Measurements from ENCODE around the gene SNRPA.

SNRPA gene

DNA sequence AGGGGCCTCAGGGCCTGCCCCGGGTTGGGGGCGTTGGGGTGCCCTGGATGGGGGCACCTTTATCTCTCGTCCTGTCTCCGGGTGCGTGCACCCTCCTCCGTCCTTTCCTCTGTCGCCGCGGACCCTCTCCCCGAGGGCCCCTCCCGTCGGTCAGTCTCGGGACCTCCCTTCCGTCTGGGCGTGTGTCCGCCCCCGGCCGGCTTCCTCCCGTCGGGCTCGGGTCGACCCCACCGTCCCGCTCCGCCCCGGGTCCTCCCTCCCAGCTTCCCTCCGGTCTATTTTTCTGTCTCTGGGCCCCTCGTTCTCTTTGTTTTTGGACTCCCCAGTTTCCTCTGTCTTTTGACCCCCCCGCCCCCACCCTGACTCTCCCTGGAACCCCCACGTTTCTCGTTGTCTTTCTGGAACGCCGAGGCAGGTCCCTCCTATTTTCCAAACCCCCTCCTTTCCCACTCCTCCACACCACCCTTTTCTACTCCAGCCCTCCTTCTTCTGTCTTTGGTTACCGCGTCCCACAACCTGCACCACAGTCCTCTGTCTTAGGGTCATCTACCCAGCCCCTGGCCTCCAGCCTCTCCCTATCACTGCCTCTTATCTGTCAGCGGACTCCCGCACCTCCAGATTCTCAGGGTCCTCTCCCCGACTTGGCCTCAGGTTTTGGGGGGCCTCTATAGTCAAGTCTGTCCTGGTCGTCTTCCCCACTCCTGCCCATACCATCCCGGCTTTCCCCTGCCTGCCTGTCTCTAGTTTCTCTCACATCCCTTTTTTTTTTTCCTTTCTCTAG lies 48.7 kb downstream of the SNRPA start:
- no peak for FAIRE-seq
- peak; percentile 24 for DNase-seq (ENCODE audit: insufficient read length, low spot score)

DNA sequence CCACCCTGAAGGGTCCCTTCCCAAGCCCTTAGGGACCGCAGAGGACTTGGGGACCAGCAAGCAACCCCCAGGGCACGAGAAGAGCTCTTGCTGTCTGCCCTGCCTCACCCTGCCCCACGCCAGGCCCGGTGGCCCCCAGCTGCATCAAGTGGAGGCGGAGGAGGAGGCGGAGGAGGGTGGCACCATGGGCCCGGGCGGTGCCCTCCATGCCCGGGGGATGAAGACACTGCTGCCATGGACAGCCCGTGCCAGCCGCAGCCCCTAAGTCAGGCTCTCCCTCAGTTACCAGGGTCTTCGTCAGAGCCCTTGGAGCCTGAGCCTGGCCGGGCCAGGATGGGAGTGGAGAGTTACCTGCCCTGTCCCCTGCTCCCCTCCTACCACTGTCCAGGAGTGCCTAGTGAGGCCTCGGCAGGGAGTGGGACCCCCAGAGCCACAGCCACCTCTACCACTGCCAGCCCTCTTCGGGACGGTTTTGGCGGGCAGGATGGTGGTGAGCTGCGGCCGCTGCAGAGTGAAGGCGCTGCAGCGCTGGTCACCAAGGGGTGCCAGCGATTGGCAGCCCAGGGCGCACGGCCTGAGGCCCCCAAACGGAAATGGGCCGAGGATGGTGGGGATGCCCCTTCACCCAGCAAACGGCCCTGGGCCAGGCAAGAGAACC lies 49.5 kb downstream of the SNRPA start:
- FAIRE-seq (no peak), DNase-seq (ENCODE audit: insufficient read length, low spot score) (no peak)

DNA sequence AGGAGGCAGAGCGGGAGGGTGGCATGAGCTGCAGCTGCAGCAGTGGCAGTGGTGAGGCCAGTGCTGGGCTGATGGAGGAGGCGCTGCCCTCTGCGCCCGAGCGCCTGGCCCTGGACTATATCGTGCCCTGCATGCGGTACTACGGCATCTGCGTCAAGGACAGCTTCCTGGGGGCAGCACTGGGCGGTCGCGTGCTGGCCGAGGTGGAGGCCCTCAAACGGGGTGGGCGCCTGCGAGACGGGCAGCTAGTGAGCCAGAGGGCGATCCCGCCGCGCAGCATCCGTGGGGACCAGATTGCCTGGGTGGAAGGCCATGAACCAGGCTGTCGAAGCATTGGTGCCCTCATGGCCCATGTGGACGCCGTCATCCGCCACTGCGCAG lies 50.0 kb downstream of the SNRPA start:
- no peak for FAIRE-seq
- no peak for DNase-seq (ENCODE audit: insufficient read length, low spot score)

DNA sequence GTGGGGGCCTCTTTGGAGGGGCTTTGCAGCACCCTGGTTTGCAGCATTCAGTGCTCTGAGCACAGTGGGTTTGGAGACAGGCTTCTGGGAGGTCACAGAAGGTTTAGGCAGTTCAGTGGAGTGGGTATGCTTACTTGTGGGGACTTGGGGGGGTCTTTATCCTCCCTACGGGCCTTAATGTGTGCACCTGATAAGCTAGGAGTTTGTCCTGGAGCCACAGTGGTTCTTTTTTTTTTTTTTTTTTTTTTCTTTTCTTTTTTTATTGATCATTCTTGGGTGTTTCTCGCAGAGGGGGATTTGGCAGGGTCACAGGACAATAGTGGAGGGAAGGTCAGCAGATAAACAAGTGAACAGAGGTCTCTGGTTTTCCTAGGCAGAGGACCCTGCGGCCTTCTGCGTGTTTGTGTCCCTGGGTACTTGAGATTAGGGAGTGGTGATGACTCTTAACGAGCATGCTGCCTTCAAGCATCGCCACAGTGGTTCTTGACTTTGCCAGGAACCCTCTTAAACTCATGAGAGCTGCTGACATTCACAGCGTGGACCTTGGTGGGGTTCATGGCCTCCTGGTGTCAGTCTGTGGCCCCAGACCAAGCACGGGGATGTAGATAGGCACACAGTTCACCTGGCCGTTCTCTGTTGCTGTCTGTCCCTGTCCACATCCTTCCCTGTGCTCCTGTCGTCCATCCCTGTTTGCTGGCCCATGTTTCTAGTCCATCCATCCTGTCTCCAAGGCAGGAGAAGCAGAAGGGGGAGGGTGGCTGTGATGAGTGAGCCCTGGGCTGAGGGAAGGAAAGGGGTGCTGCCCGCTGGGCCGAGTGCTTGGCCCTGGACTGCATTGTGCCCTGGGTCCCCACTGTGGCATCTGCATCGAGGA lies 50.7 kb downstream of the SNRPA start:
- DNase-seq (ENCODE audit: insufficient read length, low spot score) (no peak), FAIRE-seq (no peak)

DNA sequence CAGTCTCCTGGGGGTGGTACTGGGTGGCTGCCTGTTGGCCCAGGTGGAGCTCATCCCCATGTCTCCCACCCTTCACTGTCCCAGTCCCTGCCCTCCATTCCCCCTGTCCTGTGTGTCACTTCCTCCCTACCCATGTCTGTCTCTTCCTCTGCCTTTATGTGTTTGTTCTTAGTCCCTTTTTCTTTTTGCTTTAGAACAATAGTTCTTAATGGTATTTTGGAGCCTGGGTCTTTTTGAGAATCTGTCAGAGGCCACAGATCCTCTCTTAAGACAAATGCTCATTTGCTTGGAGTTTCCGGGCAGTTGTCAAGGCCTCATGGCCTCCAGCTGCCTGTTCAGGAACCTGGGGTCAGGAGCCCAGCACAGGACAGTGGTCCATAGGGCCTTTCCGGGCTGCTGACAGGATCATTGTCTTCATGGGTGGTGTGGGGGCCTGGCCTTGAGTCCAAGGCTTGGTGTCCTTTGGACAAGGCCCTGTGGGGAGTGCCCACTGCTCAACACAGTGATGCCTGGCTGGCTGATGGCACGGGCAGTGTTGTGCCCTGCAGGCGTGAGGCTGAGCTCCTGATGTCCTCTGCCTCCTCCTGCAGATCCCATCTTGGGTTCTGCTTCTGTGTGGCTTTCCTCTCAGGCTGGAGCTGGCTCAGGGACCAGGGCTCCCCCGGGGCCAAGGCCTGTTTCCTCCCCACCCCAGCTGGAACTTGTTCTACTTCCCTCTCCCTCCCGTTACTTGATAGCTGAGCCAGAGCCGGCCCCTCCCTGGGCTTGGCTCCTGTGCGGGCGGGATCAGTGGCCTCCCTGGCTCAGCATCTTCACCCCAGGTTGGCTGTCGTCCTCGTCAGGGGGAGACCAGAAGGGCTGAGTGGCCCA lies 51.5 kb downstream of the SNRPA start:
- DNase-seq (ENCODE audit: insufficient read length, low spot score) (no peak), FAIRE-seq (no peak)

DNA sequence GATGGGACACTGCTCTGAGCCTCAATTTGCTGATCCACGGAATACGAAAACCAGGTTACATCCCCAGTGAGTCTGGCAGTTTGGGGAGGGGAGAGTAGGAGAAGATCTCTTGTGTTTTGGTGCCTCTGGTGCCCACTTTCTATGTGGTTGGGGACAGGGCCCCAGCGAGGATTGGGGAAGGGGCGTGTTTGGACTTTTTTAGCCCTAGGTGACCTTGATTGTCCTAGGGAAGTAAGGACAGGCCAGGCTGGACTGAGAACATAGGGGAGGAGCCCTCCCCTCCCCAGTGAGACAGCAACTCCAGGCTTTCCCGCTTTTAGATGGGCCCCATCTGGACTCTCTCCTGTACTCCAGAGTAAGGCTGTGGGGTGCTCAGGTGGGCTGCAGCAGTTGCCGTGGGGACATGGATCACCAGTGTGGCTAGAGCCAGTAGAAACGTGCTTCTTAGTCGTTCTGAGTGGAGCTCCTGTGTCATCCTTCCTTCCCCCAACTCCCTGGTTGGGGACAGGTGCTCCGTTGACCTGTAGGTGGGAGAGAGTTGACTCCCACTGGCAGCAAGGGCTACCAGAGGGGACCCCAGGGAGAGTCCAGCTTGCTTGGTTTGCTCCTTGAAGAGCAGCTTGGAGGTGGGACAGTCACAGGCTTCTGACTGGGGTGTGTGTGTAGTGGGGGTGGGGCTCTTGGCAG lies 52.3 kb downstream of the SNRPA start:
- DNase-seq (ENCODE audit: insufficient read length, low spot score) (no peak), FAIRE-seq (no peak)

DNA sequence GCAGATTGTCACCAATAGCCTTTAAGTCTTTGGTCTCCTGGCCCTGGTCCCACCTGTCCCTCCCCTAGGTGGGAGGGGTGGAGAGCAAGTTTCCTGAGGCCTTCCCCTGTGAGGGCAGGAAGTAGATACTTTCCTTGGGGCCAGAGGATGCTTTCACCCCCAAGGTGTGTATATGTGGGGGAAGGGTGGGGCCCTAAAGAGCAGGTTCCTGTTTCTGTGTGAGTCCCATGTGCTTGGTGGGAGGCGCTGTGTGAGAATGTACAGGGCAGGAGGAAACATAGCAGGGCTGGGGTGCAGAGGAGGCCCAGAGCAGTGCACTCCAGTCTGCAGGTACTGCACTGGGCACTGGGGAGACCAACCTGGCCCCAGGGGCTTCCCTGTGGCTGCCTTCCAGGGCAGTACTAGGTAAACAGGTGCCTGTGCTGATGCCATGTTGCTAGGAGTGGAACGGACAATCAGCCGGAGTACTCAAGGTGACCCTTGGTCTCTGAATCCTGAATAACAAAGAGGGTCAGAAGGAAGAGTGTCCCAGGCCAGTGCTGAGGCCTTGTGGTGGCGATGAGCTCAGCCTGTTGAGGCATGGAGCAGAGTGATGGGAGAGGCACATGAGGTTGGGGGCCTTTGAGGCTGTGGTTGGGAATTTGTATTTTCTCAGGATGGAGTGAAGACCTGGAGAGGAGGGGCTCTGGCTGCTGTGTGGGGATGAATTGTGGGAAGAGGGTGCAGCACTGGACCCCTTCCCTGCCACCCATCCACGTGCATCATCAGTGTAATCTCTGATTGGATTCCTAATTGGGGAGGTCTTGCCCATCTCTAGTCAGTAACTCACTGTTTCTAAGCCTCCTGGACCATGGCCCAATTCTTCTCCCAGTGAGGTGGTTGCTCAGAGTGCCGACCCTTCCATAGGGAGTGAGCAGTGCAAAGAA lies 53.1 kb downstream of the SNRPA start:
- FAIRE-seq (no peak), DNase-seq (ENCODE audit: insufficient read length, low spot score) (no peak)

DNA sequence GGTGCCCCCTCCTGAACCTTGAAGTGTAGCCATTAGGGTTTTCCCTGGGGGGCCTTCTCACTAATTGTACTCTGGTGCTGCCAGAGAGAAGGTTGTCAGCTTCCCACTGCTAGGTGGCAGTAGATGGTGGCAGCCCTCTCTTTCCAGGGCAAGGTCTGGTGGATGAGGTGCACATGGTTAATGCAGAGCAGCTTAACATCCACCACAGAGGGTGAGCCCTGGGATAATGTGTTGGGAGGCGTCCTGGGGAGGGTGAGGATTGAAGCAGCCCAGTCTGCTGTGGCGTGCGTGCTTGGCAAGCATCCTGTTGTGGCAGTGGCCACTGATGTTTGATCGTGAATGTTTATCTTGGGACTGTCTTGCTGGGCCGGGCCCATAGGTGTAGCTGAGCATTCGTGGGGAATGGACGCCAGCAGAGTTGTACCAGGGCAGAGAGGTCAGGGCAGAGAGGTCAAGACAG lies 53.8 kb downstream of the SNRPA start:
- peak; percentile 77 for FAIRE-seq
- no peak for DNase-seq (ENCODE audit: insufficient read length, low spot score)

DNA sequence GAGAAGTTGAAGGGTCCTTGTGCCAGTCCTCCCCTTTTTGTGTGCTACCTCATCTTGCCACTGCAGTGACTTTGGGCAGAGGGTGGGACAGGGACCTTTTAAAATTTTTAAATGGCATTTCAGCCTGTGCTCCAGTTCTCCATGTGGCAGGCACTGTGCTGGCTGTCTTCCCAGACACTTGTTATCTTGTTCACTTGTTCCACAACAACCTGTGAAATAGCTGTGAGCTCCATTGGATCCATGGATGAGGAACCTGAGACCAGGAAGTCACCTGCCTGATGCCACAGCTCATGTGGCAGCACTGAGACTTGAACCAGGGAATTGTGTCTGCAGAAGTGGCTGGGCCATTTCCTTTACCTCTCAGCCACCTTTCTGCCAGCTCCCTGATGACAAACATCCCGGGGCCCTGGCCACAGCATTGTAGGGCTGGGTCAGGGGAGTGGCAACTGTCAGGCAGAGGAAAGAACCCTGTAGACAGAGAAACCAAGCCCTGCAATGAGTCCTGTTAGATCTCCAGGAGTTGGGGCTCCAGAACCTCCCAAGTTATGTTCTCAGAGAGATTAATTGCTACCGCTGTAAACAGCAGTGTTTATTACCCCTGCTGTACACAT lies 54.4 kb downstream of the SNRPA start:
- no peak for DNase-seq (ENCODE audit: insufficient read length, low spot score)
- FAIRE-seq: no peak

DNA sequence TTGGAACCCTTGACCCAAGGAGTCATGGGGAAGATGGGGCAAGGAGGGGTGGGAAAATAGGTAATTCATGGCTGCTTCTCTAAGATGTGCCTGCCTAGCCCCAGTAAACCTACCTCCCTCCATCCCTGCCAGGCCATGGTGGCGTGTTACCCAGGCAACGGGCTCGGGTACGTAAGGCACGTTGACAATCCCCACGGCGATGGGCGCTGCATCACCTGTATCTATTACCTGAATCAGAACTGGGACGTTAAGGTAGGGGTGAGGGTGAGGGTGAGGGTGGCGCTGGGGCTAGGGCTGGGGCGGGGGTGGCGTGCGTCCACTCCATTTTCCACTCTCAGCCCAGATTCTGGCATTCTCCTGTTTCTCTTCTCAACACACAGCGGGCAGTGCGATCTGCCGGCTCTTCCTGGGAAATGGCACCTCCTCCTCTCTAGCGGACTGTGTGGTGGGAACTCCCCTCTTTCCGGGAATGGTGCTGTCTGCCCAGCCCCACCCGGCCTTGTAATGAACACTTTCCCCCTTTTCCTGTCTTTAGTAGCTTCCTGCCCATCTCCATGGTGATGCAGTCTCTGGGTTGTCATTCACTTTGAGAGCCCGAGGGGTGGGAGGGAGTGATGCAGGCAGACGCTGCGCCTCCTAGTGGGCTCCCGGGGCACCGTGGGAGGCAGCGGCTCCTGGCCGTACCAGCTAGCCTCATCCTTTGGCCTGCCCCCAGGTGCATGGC lies 55.6 kb downstream of the SNRPA start:
- FAIRE-seq (peak; percentile 83), DNase-seq (ENCODE audit: insufficient read length, low spot score) (peak; percentile 93)

DNA sequence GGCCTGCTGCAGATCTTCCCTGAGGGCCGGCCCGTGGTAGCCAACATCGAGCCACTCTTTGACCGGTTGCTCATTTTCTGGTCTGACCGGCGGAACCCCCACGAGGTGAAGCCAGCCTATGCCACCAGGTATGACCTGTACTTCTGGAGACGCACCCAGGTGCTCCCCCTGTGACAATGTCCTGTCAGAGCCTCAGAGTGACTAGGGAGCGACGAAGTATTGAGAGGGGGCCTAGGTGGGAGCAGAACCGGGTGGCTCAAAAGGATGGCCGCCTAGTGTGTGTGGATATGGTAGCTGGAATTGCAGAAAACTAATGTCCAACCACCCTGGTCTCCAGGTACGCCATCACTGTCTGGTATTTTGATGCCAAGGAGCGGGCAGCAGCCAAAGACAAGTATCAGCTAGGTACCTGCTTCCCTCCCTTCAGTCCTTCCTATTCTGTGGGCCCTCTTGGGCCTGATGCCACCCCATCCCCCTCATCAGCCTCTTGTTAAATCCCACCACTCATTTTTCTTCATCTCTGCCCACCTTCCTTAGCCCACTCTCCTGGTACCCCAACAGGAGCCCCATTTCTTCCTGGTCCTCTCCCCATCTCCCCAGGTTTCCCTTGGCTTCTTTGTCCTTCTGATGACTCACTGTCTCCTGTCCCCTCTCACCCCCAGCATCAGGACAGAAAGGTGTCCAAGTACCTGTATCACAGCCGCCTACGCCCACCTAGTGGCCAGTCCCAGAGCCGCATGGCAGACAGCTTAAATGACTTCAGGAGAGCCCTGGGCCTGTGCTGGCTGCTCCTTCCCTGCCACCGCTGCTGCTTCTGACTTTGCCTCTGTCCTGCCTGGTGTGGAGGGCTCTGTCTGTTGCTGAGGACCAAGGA lies 56.4 kb downstream of the SNRPA start:
- DNase-seq (ENCODE audit: insufficient read length, low spot score): no peak
- no peak for FAIRE-seq

DNA sequence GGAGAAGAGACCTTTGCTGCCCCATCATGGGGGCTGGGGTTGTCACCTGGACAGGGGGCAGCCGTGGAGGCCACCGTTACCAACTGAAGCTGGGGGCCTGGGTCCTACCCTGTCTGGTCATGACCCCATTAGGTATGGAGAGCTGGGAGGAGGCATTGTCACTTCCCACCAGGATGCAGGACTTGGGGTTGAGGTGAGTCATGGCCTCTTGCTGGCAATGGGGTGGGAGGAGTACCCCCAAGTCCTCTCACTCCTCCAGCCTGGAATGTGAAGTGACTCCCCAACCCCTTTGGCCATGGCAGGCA lies 57.0 kb downstream of the SNRPA start:
- FAIRE-seq: no peak

DNA sequence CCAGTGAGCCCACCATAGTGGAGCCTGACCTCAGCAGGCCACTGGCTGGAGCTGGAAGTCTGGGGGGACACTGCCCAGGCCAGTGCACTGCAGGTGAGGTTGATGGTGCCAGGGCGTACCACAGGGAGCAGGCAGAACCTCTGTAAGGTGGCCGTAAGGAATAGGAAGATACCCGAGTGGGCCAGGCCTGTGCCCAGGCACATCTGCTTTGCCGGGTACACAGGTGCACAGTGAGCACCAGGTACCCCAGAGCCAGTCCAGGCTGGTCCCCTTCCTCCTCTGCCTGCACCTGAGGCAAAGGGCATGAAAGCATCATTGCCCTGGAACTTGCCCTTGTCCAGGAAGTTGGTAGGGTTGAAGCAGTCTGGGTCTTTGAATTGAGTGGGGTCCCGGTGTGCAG lies 57.5 kb downstream of the SNRPA start:
- DNase-seq (ENCODE audit: insufficient read length, low spot score): no peak
- no peak for FAIRE-seq

More for the DNA sequence above, 57.0 kb downstream of the SNRPA start:
- no peak for DNase-seq (ENCODE audit: insufficient read length, low spot score)

DNA sequence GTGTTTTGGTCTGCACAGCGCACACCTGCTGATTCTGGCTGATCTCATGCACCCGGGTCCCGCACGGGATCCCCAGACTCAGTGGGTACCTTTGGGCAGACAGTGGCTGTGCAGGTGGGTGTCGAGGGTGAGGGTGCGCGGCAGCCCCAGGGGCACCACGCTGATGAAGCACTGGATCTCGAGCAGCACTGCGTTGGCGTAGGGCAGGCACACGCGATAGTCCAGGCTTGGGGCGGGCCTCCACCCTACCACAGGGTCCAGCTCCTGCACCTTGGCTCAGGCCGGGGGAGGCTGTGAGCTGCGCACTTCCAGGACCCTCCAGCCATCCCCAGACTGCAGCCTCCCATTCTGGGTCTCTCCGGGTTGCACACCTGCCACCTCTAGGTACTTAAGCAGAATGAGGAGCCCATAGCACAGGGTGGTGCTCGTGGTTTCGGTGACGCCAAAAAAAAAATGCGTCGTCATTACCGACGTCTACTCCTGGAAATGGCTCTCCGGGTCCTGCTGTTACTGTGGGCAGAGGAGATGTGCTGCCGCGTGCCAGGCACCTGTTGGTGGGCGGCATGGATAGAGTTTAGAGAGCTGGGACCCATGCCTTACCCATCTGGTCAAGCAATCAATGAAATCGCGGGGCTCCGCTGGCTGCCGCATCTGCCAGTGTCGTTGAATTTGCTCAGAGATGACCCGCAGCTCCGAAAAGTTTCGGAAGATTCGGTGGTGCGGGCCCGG lies 58.5 kb downstream of the SNRPA start:
- no peak for DNase-seq (ENCODE audit: insufficient read length, low spot score)
- no peak for FAIRE-seq

DNA sequence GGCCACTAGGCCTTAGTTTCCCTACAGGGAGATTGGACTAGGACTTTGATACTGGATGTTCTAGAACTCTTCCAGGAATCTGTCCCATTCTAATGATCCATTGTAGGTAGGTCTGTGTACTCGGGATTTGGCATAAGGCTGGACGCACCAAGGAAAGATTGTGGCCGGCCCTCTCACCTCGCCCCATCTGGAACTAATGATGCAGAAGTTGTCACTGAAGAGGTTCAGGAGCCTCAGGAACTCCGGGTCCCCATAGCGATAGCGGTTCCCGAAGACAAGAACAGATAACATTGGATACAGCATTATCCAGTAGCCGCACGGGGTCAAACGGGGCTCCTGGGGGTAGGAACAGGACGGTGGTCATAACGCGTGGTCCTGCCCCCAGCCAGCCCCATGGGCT lies 59.2 kb downstream of the SNRPA start:
- FAIRE-seq: no peak
- DNase-seq (ENCODE audit: insufficient read length, low spot score): no peak
